Epidermal melanocyte (primary cell): ENCODE data around the gene MFN1.
A peak's percentile ranks its signal among the peaks of the same experiment; 100 is the strongest.
"Not testable (repeated sequence)": the region's sequence is repeated elsewhere in the genome, so short reads cannot be mapped to it uniquely, and the experiment has no call there.

Experiments
- DNase-seq: peaks from one replicate; pipeline ENCODE4 v3.0.0; 2011; ENCODE audit warnings: low spot score; ENCODE audit not compliant: insufficient read length

MFN1 gene

DNA sequence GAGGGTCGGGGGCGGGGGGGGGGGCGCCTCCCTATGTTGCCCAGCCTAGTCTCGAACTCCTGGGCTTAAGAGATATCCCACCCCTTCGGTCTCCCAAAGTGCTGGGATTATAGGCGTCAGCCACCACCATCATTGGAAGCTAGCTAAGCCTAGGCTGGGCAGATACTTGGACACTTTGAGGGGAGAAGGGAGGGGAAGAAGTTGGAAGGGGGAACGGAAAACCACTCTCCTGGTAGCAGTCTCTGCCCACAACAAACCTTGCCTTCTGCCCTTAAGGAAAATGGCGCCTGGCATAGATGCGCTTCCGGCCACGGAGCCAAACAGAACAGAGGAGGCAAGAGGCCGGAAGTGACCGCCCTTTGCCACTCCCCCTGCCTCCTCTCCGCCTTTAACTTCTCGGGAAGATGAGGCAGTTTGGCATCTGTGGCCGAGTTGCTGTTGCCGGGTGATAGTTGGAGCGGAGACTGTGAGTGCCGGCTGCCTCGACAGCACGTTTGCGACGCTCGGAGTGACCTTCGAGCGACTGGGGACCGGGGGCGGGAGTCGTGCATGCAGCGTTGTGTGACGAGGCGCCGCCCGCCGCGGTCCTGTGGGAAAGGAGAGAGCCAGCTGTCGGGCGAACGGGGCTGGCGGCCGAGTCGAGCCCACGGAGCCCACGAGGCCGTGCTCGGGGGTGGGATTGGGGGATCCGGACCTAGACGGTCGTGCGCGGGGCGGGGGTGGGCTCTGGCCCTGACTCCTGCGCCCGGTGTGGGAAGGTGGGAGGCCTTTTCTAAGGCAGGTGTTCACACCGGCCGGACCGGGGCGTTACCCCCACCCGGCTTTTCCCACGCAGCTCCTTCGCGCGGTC is at the start of gene MFN1:
Gene MFN1, plus strand, starts transcription at position 365 of the 850 bp plus-strand sequence. CDS start 1,143 bp downstream, outside the sequence.
- peak; percentile 85 for DNase-seq

DNA sequence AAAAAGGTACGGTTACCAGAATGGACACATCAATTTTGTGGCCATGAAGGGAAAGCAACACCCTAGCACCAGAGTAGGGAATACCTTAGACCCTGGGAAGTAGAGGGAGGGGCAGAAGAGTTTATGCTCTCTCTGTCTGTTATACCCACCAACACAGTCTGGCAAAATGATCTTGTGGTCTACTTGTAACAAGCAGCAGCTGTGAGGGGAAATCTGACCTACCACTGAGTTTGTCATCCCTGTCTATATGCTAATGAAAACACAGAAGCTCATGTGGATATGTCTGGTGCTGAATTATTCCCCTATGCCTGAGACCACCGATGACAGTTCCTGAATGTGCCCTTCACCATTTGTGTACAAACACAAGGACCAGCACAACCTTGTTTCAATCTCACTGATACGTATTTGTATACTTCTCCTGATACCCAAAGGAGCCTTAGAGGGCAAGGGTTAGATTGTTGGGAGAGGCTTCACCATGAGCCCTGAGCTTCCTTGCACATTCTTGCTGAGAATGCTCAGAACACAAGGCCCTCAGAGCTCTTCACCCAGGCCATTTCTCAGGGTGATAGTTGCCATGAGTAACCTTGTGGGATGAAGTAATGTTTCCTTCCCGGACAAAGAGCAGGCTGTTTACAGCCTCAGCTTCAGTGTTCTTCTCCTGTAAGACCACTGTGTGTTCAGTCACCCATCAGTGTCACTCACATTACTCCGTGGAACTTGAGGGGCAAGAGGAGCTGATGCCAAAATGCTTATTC is 49.4 kb upstream of the MFN1 start:
- DNase-seq: no peak

DNA sequence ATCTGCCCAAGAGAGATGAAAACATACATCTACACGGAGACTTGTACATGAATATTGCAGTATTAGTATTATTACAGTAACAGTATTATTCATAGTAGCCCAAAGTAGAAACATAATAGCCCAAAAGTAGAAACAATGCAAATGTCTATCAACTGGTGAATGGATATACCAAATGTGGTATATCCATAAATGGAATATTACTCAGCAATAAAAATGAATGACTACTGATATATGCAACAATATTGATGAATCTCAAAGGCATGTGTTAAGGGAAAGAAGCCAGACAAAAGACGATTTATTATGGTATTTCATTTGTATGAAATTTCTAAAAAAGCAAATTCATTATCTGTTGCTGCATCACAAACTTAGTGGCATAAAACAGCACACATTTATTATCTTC is 48.2 kb upstream of the MFN1 start:
- DNase-seq: no peak

DNA sequence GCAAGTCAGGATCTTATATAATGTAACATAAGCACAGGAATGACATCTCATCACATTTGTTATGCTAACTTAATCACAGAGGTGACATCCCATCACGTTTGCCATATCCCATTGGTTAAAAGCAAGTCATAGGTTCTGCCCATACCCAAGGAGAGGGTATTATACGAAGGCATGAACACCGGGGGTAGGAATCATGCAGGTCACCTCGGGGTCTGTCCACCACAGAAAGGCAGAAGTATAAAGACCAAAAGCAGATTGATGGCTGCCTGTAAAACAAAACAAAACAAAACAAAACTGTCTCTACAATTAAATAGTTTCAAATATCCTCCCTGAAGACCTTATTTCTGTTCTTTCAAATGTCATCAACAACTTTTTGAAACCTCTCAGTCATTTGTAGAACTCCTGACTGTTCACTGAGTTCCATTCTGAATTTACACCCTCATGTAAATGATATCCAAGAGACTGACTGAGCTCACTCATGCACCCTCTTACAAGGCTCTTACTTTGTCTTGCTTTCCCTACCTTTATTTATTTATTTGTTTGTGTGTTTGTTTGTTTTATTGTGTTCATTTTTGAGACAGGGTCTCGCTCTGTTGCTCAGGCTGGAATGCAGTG is 47.4 kb upstream of the MFN1 start:
- DNase-seq: no peak

DNA sequence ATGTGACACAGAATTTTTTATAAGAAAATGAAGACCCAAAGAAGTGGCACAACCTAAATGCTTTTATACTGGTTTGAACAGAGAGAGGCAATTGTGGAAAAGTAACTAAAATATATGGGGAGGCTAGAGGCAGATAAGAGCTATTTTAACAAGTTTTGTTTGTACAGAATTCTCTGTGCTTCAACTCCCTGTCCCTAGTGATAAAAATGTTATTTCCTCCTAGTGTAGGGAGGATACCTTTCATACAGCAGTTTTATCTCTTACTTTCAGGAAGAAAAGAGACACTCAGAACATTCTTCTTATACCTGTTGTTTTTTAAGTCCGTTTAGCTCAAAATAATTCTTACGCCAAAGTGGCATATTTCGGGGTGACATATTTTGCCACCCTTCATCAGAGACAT is 45.9 kb upstream of the MFN1 start:
- no peak for DNase-seq

DNA sequence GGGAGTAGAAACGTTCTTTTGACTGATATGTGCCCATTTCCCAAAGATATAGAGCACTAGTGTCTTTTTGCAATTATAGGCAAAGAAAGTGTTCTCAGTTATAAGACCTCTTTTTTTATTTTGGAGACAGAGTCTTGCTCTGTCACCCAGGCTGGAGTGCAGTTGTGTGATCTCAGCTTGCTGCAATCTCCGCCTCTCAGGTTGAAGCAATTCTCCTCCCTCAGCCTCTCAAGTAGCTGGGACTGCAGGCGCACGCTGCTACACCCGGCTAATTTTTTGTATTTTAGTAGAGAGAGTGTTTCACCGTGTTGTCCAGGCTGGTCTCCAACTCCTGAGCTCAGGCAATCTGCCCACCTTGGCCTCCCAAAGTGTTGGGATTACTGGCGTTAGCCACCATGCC is 45.4 kb upstream of the MFN1 start:
- DNase-seq: no peak

DNA sequence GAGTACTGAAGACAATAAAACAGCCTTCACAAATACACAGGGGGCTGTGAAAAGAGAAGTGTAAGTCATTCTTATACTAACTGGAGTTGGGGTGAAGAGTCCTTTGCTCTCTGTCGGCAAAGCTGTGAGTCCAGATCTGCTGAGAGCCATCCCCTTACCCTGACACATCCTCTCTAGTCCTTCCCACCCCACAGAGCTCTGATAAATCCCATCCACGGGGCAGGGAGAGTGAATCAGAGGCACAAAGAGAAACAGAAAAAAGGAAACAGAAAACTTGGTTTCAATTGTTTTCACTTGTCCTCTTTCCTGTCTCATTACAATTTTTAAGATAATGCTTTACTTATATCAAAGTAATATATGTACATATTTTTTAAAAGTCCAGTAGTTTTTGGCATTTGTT is 42.9 kb upstream of the MFN1 start:
- no peak for DNase-seq

DNA sequence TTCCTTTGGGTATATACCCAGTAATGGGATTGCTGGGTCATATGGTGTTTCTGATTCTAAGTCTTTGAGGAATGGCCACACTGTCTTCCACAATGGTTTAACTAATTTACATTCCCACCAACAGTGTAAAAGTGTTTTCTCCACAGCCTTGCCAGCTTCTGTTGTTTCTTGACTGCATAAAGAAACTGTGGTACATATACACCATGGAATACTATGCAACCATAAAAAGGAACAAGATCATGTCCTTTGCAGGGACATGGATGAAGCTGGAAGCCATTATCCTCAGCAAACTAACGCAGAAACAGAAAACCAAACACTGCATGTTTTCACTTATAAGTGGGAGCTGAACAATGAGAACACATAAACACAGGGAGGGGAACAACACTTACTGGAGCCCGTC is 40.1 kb upstream of the MFN1 start:
- DNase-seq: not testable (repeated sequence)

DNA sequence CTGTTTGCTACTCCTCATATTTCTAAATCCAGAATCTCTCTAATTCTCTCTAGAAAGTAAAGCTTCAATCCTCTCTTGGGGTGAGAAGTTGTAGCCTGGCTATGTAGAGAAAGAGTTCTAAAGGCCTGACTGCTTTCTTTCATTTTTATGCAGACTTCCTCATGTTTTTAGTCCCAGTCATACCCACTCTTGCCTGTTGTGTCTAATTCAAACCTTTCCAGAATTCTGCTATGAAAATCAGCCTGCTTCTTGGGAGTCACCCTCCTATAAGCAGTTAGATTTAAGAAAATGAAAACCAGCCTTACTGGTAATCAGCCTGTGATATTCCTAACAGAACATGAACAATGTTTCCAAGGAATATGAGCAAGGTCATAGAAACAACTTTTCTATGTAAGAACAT is 39.5 kb upstream of the MFN1 start:
- no peak for DNase-seq

DNA sequence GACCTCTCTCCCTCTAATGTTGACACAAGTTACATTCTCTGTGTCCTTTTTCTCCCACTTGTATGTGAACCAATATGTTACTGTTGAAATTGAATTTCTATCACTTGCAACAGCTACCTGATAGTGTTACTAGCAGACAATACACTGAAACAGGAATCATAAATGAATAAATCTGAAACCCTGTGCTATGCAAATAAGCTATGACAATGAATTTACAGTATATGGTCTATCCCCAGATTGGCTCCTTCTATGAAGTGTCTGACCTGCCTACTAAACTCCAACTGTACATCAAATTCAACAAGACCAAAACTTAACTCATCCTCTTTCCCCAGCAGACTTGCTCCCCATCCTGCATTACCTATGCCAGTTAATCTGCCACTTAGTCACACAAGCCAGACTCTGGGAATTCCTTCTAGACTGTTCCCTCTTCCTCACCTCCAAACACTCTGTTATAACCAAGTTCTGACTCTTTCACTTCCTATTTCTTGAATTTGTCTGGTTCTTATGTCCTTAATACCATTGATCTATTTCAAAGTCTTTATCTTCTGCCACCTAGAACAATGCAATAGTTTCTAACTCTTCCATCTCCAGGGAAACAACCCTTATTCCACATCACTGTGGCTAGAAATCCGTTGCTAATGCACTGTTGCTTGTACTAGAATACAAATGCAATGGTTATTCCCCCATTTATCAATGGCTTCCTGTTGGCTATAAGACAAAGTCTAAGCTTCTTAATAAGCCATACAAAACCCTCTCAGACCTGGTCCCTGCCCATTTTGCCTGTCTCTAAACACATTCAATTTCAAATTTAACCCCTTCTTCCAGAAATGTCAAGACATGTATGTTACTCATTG is 38.1 kb upstream of the MFN1 start:
- DNase-seq: no peak

DNA sequence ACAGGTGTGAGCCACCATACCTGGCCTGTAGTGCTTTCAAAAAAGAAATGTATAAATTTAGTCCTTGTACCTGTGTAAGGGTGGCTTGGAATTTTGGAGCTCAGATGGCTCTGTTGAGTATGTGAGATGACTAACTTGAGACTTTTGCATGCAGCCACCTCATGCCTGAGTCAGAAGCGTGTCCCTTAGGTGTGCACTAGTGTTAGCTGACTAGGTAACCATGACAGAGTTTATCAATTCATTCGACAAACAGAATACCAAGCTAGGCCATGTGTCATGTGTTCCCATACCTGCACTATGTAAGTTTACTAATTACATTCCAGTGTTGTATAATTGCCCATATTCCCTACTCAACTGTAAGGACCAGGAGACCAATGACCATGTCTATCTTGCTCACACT is 28.6 kb upstream of the MFN1 start:
- DNase-seq: no peak

DNA sequence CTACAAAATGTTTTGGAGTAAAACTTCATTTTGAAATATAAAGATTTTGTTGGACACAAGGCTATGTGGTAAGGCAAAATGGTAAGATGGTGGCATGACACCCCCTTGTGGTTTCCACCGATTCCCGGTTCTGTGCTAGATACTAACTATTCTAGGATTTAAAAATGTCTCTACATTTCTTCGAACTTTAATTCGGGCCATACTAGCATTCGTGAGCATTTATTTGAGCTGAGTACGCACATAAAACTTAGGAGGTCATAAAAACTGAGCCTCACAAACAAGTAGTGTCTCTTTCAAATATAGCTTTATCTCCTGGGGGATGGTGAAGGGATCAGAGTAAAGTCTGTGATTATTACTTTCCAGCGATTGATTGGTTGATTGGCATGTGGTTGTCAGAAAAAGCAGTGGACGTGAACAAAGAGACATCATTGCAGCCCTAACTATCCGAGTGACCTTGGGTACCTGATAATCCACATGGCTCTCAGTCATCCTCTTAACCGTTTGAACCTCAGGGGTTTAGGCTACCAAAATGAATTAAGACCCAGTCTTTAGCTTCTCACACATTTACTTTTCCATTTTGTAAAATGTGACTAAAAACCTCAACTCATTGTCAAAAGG is 25.7 kb upstream of the MFN1 start:
- no peak for DNase-seq

DNA sequence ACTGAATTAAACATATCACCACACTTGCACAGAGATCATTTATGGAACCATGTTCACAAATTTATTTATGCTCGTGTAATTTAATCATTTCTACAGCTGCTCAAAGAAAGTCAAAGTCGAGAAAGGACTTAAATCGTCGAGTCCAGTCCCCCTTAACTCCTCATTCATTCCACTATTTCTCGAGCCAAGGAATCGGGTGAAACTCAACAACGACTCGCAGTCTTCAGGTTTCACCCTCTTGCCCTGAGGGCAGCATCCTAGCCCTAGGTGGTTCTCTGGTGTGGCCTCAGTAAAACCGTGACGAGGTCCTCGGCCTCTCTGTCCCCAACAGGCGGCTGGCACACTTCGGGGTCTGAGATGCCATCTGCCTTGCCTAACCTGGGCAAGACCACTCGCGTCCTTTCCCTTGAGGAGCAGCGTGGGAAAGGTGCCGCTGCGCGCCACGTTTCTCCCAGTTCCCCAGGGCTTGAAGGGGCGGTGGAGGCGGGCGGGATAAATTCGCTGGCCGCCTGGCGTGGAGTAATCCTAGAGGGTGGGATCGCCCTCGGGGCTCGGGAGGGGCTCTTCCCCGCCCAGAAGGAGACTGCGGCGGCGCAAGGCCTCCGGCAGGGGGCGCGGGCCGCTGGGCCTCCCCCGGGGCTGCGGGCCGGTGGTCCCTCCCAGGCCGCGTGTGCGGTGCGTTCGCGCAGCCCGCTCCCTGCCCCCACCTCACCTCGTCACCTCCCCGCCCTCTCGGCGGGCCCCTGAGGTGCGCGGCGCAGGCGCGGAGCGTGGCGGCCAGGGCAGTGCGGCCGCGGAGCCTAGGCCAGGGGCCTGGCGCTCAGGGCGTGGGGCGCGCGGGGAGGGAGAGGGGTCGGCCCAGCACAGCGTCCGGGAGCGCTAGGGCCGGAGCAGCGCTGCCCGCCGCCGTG is 25.0 kb upstream of the MFN1 start, which contains the start of gene ZNF639:
Gene ZNF639, plus strand, starts transcription at position 746 of the 911 bp plus-strand sequence. CDS start 5,263 bp downstream, outside the sequence.
- DNase-seq: peak; percentile 78

DNA sequence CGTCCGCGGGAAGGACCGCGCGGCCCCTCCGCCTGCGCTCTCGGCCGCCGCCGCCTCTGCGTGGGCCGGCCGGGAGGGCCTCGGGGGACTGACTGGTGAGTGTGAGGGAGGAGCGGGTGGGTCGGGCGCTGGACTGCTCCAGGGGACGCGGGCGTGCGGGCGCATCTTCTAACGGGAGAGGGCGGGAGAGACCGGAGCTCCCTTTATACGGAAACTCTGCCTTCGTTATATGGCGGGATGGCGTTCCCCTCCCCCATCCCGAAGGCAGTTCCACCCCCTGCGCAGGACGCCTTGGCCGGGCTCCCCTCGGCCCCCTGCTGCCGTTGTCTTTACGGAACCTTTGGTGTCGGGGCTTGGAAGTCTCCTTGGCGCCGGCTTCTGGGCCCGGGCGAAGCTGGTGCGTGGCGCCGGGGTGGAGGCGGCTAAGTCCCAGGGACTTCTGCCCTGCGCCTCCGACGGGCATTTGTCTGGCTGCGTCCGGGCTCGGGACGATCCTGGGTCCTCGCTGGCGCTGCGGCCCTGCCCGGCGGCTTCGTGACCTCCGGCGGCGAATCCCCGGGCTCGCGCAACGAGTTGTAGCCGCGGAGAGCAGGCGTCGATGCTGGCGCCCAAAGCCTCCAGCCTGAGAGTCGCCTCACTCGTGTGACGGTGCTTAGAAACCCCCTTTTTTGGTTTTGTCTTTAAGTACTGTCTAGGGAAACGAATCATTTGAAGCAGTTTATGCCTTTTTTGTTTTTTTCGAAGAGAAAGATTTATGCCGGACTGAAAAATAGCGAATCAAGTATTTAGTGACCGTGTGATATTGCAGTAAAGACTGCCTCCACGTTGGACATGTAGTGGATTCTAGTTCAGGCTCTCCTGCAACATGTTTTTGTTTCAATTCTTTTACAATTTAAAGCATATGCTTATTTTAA is 24.1 kb upstream of the MFN1 start:
- DNase-seq: no peak

DNA sequence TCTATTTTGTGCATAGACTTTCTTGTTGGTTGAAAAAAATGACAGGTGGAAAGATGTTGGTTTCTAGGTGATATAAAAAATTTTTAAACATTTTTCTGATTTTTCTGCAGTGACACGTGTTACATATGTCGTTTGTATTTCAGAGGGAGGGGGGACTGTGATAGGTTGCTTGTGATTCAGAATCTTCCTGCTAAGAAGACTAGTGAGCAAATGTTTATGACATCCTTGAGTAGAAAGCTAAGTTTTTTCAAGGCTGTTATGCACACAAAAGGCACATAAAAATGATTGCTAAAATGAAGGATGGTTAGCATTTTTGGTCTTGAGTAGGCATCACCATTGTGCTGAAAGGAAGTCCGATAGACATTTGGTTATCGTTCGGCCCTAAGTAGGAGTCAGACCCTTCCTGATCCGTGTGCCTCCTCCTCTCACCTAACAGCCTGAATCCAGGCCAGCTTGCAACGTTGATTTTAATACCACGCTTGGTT is 23.2 kb upstream of the MFN1 start:
- no peak for DNase-seq

DNA sequence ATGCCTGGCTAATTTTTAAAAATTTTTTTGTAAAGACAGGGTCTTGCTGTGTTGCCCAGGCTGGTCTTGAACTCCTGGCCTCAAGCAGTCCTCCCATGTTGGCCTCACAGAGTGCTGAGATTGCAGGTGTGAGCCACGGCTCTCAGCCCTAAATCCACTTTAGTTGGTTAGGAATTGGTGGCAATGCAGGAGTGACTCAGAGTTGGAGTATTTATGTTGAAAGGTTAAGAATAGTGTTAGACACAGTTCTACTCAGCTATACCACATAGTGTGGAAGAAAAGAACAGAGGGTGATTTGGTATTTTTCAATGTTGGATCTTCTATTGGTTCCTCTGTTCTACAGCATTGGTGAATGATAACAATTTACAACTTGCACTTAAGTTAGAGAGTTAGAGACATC is 17.1 kb upstream of the MFN1 start:
- DNase-seq: no peak

DNA sequence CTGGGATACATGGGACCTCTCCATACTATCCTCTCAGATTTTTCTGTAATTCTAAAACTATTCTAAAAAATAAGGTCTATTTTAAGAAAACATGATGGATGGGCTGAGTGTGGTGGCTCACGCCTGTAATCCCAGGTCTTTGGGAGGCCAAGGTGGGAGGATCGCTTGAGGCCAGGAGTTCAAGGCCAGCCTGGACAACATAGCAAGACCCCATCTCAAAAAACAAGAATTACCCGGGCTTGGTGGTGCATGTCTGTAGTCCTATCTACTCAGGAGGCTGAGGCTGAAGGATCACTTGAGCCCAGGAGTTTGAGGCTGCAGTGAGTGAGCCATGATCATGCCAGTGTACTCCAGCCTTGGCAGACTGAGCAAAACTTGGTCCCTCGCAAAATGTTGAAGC is 15.3 kb upstream of the MFN1 start:
- no peak for DNase-seq

DNA sequence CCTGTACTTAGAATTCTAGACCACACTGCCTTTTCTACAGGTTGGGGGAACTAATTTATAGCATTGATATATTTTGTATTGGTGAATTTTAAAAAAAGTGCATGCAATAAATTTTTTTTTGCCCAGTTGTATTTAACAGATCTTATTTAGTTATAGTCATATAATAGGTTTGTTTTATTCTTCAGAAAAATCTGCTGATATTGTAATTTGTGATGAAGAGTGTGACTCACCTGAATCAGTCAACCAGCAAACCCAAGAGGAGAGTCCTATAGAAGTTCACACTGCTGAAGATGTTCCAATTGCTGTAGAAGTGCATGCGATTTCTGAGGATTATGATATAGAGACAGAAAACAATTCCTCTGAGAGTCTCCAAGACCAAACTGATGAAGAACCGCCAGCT is 14.4 kb upstream of the MFN1 start:
- DNase-seq: no peak
